Loucy (cell line): ENCODE results near the gene CCDC196.
"Not testable (repeated sequence)": the region's sequence is repeated elsewhere in the genome, so short reads cannot be mapped to it uniquely, and the experiment has no call there.

Experiments
- H2AFZ ChIP-seq: fragments of 200-600 bp; sonication (generic); 2 replicates; pipeline ENCODE4 v1.6.0; 2016; ENCODE audit warnings: antibody characterized with exemption, mild to moderate bottlenecking, low read length, moderate library complexity
- H3F3A ChIP-seq: fragments of 200-600 bp; 2 replicates; pipeline ENCODE4 v1.6.0; 2016; ENCODE audit warnings: antibody characterized with exemption, low read depth, mild to moderate bottlenecking
- H3K27me3 ChIP-seq: fragments of 200-600 bp; sonication (generic); 2 replicates; pipeline ENCODE4 v1.6.1; 2014; ENCODE audit warnings: low read length, mild to moderate bottlenecking; ENCODE audit not compliant: insufficient read depth, poor library complexity, severe bottlenecking
- H3K36me3 ChIP-seq: fragments of 200-600 bp; sonication (generic); 2 replicates; pipeline ENCODE4 v1.6.1; 2016; ENCODE audit warnings: low read length; ENCODE audit not compliant: insufficient read depth
- H3K4me1 ChIP-seq: fragments of 200-600 bp; sonication (generic); 2 replicates; pipeline ENCODE4 v1.5.1; 2014; ENCODE audit warnings: low read length, mild to moderate bottlenecking; ENCODE audit not compliant: insufficient read depth, poor library complexity, severe bottlenecking
- H3K4me2 ChIP-seq: fragments of 200-600 bp; sonication (generic); 2 replicates; pipeline ENCODE4 v1.6.0; 2014; ENCODE audit warnings: antibody characterized with exemption, low read length, low read depth, mild to moderate bottlenecking; ENCODE audit not compliant: poor library complexity, severe bottlenecking
- H3K4me3 ChIP-seq: fragments of 200-600 bp; sonication (generic); 2 replicates; pipeline ENCODE4 v1.5.1; 2014; ENCODE audit warnings: low read length, mild to moderate bottlenecking, mixed read lengths; ENCODE audit not compliant: poor library complexity, severe bottlenecking
- H3K79me2 ChIP-seq: fragments of 200-600 bp; sonication (generic); 2 replicates; pipeline ENCODE4 v1.6.1; 2014; ENCODE audit warnings: low read length; ENCODE audit not compliant: insufficient read depth
- H3K9ac ChIP-seq: fragments of 200-600 bp; sonication (generic); 2 replicates; pipeline ENCODE4 v1.6.0; 2014; ENCODE audit warnings: mild to moderate bottlenecking, low read depth, low read length, moderate library complexity; ENCODE audit not compliant: poor library complexity, severe bottlenecking
- H3K9me2 ChIP-seq: fragments of 200-600 bp; sonication (generic); replicated peaks from 2 replicates; pipeline ENCODE4 v1.6.1; 2016; ENCODE audit warnings: low read depth, low read length, mixed read lengths
- H3K9me3 ChIP-seq: fragments of 200-600 bp; sonication (generic); 2 replicates; pipeline ENCODE4 v1.6.1; 2014; ENCODE audit warnings: mild to moderate bottlenecking, antibody characterized with exemption, low read length, low read depth; ENCODE audit not compliant: insufficient read depth
- H4K20me1 ChIP-seq: fragments of 200-600 bp; sonication (generic); 2 replicates; pipeline ENCODE4 v1.6.0; 2014; ENCODE audit warnings: antibody characterized with exemption, low read length, mild to moderate bottlenecking; ENCODE audit not compliant: insufficient read depth, poor library complexity, severe bottlenecking
- EZH2phosphoT487 ChIP-seq: fragments of 200-600 bp; IDR thresholded peaks from 2 replicates; pipeline ENCODE4 v1.6.1; 2018; ENCODE audit warnings: antibody characterized with exemption, mild to moderate bottlenecking, moderate library complexity, borderline replicate concordance
- TF ChIP-seq, protein P1 (sequence below): fragments of 200-600 bp; sonication (generic); conservative IDR thresholded peaks from 2 replicates; pipeline ENCODE4 v1.5.1; 2014; ENCODE audit warnings: mild to moderate bottlenecking, antibody characterized with exemption, low read length

The CCDC196 gene

DNA sequence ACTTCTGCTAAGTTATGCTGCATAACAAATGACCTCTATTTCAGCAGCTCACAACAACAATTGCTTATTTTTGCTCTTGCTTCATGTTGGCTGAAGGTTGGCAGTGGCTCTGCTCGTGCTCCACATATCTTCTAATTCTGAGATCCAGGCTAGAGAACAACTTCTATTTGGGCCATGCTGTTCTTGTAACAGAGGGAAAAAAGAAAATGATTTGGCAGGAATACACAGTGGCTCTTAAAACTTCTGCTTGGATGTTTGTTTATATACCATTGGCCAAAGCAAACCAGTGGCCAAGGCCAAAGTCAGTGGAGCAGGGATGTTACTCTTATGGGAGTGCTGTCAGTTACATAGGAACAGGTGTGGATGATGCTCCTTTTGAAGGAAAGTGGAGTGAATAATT is 53.9 kb downstream of the CCDC196 start:
- Histone ChIP-seq H3K79me2 (peaks cover 22% of the 10 kb centered on the region; the same call in 1 of the 2 replicates), H4K20me1 (peaks cover 6% of the 10 kb centered on the region), H3K4me3 (no peak overlapping the region), H2AFZ (no peak overlapping the region), H3K36me3 (no peaks in the 10 kb centered on the region), H3K4me2 (no peak overlapping the region), H3K9me3 (no peaks in the 10 kb centered on the region), H3F3A (no peaks in the 10 kb centered on the region), H3K27me3 (no peaks in the 10 kb centered on the region), H3K4me1 (no peaks in the 10 kb centered on the region), H3K9ac (no peak overlapping the region), H3K9me2 (no peaks in the 10 kb centered on the region)
- TF ChIP-seq, protein P1, sequence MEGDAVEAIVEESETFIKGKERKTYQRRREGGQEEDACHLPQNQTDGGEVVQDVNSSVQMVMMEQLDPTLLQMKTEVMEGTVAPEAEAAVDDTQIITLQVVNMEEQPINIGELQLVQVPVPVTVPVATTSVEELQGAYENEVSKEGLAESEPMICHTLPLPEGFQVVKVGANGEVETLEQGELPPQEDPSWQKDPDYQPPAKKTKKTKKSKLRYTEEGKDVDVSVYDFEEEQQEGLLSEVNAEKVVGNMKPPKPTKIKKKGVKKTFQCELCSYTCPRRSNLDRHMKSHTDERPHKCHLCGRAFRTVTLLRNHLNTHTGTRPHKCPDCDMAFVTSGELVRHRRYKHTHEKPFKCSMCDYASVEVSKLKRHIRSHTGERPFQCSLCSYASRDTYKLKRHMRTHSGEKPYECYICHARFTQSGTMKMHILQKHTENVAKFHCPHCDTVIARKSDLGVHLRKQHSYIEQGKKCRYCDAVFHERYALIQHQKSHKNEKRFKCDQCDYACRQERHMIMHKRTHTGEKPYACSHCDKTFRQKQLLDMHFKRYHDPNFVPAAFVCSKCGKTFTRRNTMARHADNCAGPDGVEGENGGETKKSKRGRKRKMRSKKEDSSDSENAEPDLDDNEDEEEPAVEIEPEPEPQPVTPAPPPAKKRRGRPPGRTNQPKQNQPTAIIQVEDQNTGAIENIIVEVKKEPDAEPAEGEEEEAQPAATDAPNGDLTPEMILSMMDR = no peak
- no peak for TF ChIP-seq EZH2phosphoT487

DNA sequence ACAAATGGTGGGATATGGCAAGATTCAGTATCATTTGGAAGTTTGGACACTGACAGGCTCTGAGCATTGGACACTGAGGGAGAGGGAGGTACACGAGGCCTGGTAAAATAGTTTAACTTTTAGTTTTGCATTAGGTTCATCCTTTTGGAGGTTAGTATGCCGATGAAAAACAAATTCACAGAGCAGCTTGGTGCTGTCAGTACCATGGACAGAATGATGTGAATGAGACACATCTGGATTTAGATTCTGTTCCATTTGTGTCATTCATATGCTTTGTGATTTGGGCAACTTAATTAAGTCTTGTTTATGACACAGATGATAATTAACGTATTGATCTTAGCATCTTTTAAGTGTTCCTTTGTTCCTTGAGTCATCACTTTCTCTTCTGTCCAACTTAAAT is 55.5 kb downstream of the CCDC196 start:
- Histone ChIP-seq H3K4me1 (no peaks in the 10 kb centered on the region), H3F3A (no peaks in the 10 kb centered on the region), H4K20me1 (peaks cover 6% of the 10 kb centered on the region), H3K36me3 (no peaks in the 10 kb centered on the region), H3K9me3 (no peaks in the 10 kb centered on the region), H3K79me2 (peaks cover 22% of the 10 kb centered on the region; the same call in 1 of the 2 replicates), H3K4me2 (no peak overlapping the region), H2AFZ (no peak overlapping the region), H3K9me2 (no peaks in the 10 kb centered on the region), H3K9ac (no peak overlapping the region), H3K4me3 (no peak overlapping the region), H3K27me3 (no peaks in the 10 kb centered on the region)
- TF ChIP-seq, protein P1 = no peak
- no peak for TF ChIP-seq EZH2phosphoT487

DNA sequence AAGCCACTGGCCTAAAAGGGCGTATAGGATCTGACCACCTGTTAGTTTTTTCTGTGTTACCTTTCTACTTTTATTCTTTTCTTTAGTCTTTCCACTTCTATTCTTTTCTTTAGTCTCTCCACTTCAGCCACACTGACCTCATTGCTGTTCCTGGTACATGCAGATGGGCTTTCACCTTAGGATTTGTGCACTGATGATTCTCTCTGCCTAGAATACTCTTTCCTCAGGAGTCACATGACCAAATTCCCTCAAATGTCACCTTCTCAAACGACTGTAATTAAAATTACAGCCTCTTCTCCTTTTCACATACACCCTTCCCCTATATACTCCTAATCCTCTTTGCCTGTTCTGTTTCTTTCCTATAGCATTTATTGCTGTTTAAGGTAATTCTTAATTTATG is 57.8 kb downstream of the CCDC196 start:
- no peaks in the 10 kb centered on the region for H3K9me3 ChIP-seq
- H3K4me2 ChIP-seq = no peak overlapping the region
- no peak overlapping the region for H2AFZ ChIP-seq
- no peak overlapping the region for H3K9ac ChIP-seq
- H3K4me1 ChIP-seq = no peaks in the 10 kb centered on the region
- H3K9me2 ChIP-seq = no peaks in the 10 kb centered on the region
- H3F3A ChIP-seq = no peaks in the 10 kb centered on the region
- no peaks in the 10 kb centered on the region for H3K27me3 ChIP-seq
- no peaks in the 10 kb centered on the region for H4K20me1 ChIP-seq
- TF ChIP-seq, protein P1 = no peak
- no peak for TF ChIP-seq EZH2phosphoT487
- no peaks in the 10 kb centered on the region for H3K36me3 ChIP-seq
- peaks cover 10% of the 10 kb centered on the region; the same call in 1 of the 2 replicates for H3K79me2 ChIP-seq
- no peak overlapping the region for H3K4me3 ChIP-seq

DNA sequence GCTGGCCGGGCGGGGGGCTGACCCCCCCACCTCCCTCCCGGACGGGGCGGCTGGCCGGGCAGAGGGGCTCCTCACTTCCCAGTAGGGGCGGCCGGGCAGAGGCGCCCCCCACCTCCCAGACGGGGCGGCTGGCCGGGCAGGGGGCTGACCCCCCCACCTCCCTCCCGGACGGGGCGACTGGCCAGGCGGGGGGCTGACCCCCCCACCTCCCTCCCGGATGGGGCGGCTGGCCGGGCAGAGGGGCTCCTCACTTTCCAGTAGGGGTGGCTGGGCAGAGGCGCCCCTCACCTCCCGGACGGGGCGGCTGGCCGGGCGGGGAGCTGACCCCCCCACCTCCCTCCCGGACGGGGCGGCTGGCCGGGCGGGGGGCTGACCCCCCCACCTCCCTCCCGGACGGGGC is 59.0 kb downstream of the CCDC196 start:
- H3K9me3 ChIP-seq, H3K4me3 ChIP-seq, H3K9ac ChIP-seq, H2AFZ ChIP-seq, H3K36me3 ChIP-seq, H3K9me2 ChIP-seq, H4K20me1 ChIP-seq, H3K79me2 ChIP-seq, H3F3A ChIP-seq, H3K4me2 ChIP-seq, H3K27me3 ChIP-seq, H3K4me1 ChIP-seq: not testable (repeated sequence)

DNA sequence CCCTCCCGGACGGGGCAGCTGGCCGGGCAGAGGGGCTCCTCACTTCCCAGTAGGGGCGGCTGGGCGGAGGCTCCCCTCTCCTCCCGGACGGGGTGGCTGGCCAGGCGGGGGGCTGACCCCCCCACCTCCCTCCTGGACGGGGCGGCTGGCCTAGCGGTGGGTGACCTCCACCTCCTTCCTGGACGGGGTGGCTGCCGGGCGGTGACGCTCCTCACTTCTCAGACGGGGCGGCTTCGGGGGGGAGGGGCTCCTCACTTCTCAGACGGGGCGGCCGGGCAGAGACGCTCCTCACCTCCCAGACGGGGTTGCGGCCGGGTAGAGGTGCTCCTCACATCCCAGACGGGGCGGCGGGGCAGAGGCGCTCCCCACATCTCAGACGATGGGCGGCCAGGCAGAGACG is 59.6 kb downstream of the CCDC196 start:
- not testable (repeated sequence) for H3F3A ChIP-seq, H3K9me3 ChIP-seq, H3K4me1 ChIP-seq, H3K4me2 ChIP-seq, H3K27me3 ChIP-seq, H4K20me1 ChIP-seq, H3K79me2 ChIP-seq, H3K36me3 ChIP-seq, H3K4me3 ChIP-seq, H3K9me2 ChIP-seq, H2AFZ ChIP-seq, H3K9ac ChIP-seq
